GM21723 (cell line): ENCODE data around the gene TMEM134.
"Not testable (repeated sequence)": the region's sequence is repeated elsewhere in the genome, so short reads cannot be mapped to it uniquely, and the experiment has no call there.

ENCODE experiments used
- ATAC-seq: cut with Tn5 transposase; IDR thresholded peaks from one replicate; pipeline ENCODE4 v1.9.1; 2021; ENCODE audit warnings: mild to moderate bottlenecking, moderate library complexity; ENCODE audit not compliant: unreplicated experiment

The TMEM134 gene

DNA sequence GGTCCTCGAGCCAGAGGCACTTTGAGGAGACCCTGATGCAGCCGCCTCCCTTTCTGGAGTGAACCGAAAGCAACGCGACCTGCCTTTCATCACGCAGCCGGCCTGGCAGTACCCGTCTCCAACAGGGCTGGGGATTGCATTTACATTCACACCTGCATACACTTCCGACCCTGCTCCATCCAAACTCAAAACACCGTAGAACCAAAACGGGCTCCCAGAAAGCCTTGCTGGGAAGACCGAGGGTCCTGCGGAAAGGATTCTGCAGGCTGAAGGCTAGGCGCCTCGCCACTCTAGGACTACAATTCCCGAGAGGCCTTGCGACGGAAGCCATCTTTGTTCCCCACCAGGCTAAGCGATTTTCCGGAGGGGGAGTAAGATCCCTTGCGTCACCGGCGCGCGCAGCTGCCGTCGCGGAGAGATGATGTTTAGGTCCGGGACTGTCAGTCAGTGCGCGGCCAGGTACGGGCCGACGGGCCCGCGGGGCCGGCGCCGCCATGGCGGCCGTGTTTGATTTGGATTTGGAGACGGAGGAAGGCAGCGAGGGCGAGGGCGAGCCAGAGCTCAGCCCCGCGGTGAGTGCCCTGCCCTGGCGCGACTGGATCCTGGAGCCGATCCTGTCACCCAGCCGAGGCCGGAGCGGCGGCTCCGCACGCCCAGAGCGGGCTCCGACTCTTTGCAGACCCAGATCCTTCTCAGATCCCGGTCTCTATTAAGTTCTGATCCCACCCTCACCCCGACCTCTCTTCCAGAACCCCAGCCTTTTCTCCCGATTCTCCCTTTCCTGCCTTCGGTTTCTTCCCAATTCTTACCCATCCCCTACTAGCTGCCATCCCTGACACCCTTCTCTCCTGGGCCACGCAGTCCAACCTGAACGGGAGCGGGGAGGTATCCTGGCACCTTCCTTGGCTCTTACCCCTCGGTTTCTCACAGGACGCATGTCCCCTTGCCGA lies 40.7 kb downstream of the TMEM134 start, which contains the start of gene RPS6KB2:
RPS6KB2 (plus strand) TSS at position 443 of the 950 bp plus-strand sequence; CDS start at position 495, 52 bp downstream.
- ATAC-seq = peak; percentile 67

DNA sequence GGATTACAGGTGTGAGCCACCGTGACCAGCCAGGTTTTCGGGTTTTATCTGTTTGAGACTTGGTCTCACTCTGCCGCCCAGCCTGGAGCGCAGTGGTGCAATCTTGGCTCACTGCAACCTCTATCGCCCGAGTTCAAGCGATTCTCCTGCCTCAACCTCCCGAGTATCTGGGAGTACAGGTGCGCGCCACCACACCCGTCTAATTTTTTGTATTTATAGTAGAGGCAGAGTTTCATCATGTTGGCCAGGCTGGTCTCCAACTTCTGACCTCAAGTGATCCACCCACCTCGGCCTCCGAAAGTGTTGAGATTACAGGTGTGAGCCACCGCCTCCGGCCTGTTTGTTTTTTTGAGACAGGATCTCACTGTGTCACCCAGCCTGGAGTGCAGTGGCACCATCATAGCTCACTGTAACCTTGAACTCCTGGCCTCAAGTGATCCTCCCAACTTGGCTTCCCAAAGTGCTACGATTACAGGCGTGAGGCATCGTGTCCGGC lies 41.6 kb downstream of the TMEM134 start:
- ATAC-seq = not testable (repeated sequence)

DNA sequence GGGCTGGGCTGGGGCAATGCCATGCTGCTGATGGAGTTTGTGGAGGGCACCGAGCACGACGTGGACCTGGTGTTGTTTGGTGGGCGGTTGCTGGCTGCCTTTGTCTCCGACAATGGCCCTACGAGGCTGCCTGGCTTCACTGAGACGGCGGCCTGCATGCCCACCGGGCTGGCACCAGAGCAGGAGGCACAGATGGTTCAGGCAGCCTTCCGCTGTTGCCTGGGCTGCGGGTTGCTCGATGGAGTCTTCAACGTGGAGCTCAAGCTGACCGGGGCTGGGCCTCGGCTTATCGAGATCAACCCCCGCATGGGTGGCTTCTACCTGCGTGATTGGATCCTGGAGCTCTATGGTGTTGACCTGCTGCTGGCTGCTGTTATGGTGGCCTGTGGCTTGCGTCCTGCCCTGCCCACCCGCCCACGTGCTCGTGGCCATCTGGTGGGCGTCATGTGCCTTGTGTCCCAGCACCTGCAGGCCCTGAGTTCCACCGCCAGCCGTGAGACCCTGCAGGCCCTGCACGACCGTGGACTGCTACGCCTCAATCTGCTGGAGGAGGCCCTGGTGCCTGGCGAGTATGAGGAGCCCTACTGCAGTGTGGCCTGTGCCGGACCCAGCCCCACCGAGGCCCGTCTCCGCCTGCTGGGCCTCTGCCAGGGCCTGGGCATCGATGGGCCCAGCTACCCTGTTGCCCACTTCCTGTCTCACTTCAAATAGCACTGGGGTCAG lies 45.0 kb downstream of the TMEM134 start:
- no peak for ATAC-seq

DNA sequence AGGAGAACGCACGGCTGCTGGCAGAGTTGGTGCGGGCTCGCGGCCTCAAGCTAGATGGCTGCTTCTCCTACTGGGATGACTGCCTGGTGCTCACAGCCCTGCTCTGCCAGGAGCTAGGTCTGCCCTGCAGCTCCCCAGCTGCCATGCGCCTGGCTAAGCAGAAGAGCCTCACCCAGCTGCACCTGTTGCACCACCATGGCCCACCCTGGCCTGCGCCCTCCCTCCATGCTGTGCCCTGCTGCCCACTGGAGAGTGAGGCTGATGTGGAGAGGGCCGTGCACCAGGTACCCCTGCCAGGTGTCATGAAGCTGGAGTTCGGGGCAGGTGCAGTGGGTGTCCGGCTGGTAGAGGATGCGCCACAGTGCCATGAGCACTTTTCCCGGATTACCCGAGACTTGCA lies 45.6 kb downstream of the TMEM134 start:
- ATAC-seq = no peak

DNA sequence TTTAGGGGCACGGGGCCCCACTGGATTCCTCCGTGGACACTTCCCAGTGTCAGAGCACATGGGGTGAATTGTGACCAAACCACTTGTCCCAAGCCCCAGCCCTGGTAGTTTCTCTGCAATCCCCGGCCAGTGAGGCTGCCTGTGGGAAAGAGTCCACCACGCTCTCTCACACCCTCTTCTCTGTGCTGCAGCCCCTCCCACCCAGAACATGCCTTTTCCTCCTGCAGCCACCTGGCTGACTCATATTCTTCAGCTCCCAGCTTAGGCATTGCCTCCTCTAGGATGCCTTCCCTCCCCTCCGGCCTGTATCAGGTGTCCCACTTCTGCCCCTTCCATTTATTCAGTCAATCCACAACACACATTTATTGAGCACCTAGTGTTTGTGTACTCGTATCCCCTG lies 46.2 kb downstream of the TMEM134 start:
- no peak for ATAC-seq

DNA sequence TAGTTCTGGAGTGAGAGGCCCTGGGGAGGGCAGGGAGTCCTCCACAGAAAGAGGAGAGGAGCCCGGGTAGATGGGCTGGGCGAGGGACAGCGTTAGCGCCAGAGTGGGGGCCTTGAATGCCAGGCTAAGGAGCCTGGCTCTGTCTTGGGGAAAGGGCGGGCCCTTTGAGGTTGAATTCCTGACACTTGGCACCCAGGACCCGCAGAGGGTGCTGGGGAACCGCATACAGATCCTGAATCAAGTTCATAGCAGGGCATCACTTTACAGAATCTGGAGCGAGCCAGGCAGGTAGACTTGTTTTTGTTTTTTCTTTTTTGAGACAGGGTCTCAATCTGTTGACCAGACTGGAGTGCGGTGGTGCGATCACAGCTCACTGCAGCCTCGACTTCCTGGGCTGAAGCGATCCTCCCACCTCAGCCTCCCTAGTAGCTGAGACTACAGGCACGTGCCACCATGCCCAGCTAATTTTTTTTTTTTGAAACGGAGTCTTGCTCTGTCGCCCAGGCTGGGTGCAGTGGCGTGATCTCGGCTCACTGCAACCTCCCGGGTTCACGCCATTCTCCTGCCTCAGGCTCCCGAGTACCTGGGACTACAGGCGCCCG lies 47.5 kb downstream of the TMEM134 start:
- no peak for ATAC-seq

DNA sequence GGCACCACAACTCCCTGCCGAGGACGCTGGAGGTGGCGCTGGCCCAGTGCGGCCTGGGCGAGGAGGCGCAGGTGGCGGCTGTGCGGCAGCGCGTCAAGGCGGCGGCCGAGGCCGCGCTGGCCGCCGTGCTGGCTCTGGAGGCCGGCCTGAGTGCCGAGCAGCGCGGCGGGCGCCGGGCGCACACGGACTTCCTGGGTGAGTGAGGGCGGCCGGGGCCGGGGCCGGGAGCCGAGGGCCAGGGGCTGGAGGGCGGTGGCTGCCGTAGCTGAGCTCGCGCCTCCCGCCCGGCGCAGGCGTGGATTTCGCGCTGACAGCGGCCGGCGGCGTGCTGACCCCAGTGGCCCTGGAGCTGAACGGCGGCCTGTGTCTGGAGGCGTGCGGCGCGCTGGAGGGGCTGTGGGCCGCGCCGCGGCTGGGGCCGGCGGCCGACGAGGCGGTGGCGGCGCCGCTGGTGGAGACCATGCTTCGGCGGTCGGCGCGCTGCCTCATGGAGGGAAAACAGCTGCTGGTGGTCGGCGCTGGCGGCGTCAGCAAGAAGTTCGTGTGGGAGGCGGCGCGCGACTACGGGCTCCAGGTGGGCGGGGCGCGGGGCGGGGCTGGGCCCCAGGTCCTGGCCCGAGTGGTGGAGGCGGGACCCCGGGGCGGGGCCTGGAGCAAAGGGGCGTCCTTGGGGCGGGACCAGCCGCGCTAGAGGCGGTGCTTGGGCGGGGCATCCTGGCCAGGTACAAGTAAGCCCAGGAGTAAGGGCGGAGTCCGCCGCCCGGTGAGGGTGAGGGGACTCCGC lies 48.2 kb downstream of the TMEM134 start:
- peak; percentile 85 for ATAC-seq

DNA sequence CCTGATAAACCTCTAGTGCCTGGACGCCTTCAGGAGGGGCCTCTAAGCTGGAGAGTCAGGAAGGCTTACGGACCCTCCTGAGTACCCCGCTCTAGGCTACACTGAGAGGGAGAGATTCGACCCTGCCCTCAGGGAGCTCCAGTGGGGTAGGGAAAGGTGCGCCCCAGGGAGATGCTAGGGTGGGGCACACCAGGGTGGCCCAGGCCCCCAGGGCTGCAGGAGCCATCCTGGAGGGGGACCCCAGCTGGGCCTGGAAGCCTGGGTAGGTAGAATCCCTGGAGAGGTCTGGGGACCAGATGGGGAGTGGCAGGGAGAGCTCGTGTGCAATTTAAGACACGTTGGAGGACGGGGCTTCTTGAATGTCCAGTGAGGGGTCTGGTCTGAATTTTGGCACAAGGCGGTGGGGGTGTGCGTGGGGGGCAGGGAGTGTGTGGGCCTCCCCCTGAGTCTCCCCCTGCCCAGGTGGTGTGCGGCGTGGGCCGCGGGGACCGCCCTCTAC lies 48.9 kb downstream of the TMEM134 start:
- ATAC-seq = no peak

DNA sequence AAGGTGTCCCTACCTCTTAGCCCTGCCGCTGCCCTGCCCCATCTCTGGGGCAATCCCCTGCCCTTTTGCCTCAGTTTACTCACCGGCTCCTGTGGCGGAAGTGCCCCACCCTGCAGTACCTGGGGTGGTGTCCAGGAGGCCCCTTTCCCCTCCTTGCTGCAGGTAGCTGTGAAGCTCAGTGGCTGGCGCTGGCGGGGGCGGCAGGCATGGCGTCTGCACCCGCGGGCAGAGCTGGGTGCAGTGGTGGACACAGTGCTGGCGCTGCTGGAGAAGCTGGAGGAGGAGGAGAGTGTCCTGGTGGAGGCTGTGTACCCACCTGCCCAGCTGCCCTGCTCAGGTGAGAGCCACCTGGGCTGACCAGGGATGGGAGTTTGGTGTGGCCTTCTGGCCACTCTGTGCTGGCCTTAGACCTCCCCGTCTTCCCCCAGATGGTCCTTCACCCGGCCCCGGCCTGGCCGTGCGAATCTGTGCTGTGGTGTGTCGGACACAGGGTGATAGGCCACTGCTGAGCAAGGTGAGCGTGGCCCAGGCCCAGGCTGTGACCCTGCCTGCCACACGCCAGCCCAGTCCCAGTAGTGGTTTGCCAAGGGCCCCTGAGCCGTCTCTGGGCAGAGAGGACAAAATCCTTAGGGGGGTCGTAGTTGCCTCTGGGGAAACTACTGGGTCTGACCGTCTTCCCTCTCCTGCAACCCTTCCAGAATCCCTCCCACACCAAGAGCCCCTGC lies 49.6 kb downstream of the TMEM134 start:
- ATAC-seq = no peak

DNA sequence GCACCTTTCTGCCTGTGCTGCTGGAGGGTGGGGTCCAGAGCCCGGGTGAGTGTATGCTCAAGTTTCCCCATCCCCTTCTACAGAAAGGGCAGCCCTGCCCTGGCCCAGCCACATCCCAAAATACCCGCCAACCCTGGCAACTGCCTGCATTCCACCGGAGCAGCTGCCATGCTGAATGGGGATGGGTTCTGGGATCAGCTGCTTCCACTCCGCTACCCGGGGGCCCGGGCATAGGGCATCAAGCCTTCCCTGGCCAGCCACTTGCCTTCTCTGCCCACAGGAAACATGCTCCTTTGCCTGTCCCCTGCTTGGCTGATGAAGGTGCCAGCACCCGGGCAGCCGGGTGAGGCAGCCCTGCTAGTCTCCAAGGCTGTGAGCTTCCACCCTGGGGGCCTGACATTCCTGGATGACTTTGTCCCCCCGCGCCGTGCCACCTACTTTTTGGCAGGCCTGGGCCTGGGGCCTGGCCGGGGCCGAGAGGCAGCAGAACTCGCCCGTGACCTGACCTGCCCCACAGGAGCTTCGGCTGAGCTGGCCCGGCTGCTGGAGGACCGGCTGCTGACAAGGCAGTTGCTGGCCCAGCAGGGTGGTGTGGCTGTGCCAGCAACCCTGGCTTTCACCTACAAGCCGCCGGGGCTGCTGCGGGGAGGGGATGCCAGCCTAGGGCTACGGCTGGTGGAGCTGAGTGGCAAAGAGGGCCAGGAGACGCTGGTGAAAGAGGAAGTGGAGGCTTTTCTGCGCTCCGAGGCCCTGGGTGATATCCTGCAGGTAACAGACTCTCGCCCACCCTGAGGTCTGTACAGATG lies 50.4 kb downstream of the TMEM134 start:
- ATAC-seq = no peak

DNA sequence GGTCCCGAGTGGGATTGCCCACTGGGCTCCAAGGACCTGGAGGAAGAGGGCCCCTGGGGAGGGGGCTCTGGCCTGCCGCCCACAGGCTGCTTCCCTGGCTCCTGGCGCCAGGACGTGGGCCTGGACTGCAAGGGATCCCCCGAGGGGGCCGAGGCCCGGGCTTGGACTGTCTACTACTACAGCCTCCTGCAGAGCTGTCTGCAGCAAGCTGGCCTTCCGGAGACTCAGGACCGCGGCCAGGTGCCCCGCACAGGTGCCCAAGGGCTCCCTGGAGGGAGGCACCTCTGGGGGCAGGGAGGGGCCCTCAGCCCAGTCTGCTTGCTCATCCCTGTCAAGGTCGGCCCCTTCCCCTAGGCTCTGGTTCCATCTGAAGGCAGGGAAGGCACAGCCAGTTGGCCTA lies 51.6 kb downstream of the TMEM134 start:
- no peak for ATAC-seq

DNA sequence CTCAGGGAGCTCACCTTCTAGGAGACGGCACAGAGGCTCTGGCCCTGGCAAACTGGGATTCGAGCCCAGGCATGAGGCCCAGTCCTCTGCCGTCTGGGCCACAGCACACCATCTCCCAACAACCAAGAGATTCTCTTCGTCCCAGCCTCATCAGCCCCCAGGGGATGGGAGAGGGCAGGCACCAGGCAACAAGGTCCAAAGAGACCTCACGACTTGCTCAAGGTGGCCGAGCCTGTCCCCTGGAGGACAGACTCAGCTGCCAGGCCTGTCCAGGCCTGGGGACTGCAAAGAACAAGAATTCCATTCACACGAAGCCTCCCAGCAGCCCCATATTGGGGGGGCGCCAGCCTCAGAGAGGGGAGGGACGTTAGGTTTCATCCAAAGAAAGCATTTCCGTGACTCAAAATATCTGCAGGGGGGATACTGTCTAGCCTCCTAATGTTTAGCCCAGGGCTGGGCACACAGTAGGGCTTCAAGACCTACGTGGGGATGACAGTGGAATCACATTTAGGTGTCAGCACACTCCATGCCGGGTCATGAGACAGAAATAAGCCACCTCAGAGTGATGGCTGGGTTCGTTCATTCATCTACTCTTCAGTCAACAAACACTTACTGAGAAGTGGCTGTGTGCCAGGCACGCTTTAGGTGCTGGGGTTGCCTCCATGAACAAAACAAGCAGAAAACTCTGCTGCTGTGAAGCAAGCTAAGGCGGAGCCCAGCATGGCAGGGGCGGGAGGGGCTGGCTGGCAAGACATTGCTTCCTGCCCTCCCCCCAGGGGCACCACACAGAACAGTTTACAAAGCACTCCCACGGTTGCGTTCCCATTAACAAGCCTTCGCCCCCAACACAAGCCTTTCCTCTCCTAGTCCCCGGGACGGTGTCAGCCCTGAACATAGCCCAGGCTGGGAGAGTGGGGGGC lies 52.4 kb downstream of the TMEM134 start:
- ATAC-seq = no peak

DNA sequence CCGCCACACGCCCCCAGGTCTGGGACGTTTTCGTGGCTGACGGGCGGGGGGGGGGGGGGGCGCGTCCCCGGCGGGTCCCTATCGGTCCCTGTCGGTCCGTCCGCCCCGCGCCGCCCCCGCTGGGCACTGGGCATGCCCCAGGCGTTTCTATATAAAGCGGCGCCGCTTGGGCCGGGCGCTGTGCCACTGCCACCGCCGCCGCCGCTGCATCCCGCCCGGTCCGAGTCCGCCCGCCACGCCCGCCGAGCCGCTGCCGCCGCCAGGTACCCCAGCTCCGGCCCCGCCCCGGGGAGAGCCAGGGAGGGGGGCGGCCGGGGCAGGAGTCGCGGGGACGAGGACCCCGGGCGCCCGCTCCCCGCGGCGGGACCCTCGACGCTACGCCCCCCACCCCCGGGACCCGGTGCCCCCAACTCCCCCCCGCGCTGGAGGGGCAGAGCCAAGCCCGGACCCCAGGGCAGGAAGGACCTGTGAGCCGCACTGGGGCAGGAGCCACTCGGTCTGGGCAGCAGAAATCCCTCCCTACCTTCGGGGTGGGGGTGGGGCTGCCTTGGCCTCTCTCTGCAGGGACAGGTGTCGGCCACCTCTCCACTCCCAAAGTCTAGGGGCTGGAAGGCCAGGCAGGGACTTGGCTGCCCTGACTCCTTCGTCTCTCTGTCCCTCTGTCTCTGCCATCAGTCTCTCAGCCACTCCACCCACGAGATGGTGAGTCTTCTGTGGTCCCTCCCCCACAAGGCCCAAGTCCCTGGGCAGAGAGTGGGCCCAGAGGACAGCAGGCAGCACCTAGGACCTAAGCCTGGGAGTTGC lies 53.3 kb downstream of the TMEM134 start, which contains the start of gene CARNS1:
CARNS1 (plus strand) TSS at position 178 of the 804 bp plus-strand sequence; CDS start at position 700, 522 bp downstream.
- no peak for ATAC-seq

DNA sequence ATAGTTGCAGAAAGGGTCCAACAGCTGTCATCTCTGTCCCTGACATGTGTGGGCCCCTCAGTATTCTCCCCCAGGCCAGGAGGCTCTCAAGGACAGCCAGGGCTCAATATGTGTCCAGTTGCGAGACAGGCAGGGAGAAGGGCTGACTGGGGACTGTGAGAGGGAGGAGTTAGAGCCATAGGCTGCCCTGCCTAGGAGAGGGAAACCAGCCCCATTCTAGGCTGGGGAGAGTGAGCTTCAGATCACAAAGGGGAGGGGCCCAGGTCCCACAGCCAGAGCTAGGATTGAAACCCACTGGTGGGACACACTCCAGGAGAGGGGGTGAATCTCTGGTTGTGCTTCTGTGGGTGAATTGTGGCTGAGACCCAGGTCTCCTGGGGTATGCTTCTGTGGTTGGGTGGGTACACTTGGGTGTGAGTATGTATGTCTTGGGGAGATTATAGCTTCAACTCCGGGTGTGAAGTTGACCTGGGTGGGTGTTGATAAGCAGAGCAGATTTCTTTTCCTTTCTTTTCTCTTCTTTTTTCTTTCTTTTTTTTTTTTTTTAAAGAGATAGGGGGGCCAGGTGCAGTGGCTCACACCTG lies 55.7 kb downstream of the TMEM134 start:
- no peak for ATAC-seq

DNA sequence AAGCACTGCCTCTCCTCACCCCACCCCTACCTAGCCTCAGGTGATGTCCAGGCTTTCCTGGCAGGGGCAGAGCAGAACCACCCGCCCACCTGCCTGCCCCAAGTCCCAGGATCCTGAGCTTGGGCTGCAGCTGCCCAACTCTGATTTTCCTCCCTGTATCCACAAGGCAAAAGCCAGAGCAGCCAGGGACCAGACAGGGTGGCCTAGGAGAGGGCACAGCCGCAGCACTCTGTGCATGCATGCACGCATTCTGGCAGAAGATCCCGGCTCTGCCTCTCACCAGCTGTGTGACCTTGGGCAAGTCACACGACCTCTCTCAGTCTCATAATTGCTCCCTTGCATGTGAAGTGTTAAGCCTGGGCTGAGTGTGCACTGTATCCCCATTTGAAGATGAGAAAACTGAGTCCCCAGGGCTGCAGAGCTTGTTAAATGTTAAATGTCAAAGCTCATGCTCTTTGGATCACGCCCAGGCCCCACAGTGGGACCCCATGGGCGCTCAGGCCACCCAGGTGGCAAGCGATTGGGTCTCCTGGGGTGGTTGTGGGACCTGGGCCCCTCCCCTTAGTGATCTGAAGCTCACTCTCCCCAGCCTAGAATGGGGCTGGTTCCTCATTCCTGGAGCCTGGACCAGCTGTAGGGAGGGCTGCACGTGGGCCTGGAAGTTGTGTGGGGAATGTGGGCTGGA lies 56.4 kb downstream of the TMEM134 start:
- ATAC-seq = no peak

DNA sequence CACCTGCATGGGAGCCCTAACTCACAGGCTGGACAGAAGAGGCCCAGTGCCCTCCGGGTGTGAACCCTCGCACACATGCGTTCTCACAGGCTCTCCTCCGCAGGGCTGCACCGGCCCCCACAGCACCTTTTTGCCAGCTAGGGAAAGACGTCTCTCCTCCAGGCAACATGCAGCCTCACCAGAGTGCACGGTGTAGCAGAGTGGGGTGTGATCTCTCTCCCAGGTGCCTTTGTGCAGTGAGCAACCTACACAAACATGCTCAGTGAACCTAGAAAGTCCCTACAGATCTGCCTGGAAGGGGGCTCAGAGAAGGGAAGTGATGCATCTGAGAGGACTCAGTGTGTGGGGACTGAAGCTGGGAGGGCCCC lies 57.3 kb downstream of the TMEM134 start:
- ATAC-seq = no peak
